GM21717 (cell line): Measurements from ENCODE around the gene PWP1.
A peak's percentile ranks its signal among the peaks of the same experiment; 100 is the strongest.

ENCODE experiments used
- ATAC-seq: cut with Tn5 transposase; IDR thresholded peaks from one replicate; pipeline ENCODE4 v1.9.1; 2021; ENCODE audit warnings: mild to moderate bottlenecking, moderate library complexity; ENCODE audit not compliant: unreplicated experiment

Gene PWP1

GRCh38 chr12:107732365-107732764, 46.8 kb downstream of the PWP1 start:
- ATAC-seq: no peak

GRCh38 chr12:107734139-107734538, 48.5 kb downstream of the PWP1 start:
- no peak for ATAC-seq

GRCh38 chr12:107735763-107736162, 50.2 kb downstream of the PWP1 start:
- no peak for ATAC-seq

GRCh38 chr12:107736914-107737313, 51.3 kb downstream of the PWP1 start:
- peak; percentile 91 for ATAC-seq

- ATAC-seq: no peak
Observed at GRCh38 chr12:107748472-107748871, 62.9 kb downstream of the PWP1 start.

- ATAC-seq: no peak
Observed at GRCh38 chr12:107749083-107749482, 63.5 kb downstream of the PWP1 start.

GRCh38 chr12:107759410-107759809, 73.8 kb downstream of the PWP1 start:
- no peak for ATAC-seq

GRCh38 chr12:107760207-107760808, 74.7 kb downstream of the PWP1 start:
- ATAC-seq: peak; percentile 23

GRCh38 chr12:107760809-107761501, 75.4 kb downstream of the PWP1 start, which contains the start of gene PRDM4:
PRDM4 (minus strand) TSS chr12:107761137; CDS start chr12:107760515, 622 bp downstream.
- peak; percentile 95 for ATAC-seq

GRCh38 chr12:107761502-107761904, 75.9 kb downstream of the PWP1 start:
- ATAC-seq: peak; percentile 19
